ENCODE data around the gene NXPE2. TPM values are rescaled to one million over a fixed set of nuclear protein-coding genes. Genes with fewer than 3 reads are reported as not detected.

The NXPE2 gene
- total and polyA plus RNA-seq, 2 of the 8 experiments (the other 6 are each of a cell fraction or from before 2014, with no cell fraction given), result not detected

DNA sequence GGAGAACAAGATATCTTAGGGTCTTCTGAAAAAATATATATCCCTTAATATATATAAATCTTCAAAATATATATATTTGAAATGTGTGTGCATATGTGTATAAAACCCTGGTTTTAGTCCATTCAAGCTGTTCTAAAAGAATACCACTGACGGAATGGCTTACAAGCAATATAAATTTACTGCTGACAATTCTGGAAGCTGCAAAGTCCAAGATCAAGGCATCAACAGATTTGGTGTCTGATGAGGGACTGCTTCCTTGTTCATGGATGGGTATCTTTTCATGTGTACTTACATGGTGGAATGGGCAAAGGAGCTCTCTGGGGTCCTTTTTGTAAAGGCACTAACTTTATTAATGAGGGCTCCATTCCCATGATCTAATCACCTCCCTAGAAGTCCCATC is 6.8 kb downstream of the NXPE2 start:
- H3K9ac ChIP-seq (replicated peaks in 1 of 4; ENCODE audit: extremely low read depth in 1 of 4, low read depth in 3 of 4, low read length in 3 of 4), result no peak overlapping the region
- H3K23me2 ChIP-seq (ENCODE audit: low read depth, low read length), result no peaks in the 10 kb centered on the region
- no peak overlapping the region for H3K4ac ChIP-seq (replicated peaks; ENCODE audit: insufficient read length, low read depth, low read length)
- H2BK20ac ChIP-seq (ENCODE audit: low read length), result no peak overlapping the region
- peaks cover 26 to 27% of the 10 kb centered on the region in 2 experiments; a peak in 3 of 4 replicates for H3K9me3 ChIP-seq (ENCODE audit: insufficient read depth in 2 of 2, low read depth in 1 of 2, low read length in 1 of 2)
- no peak overlapping the region for H3K14ac ChIP-seq (ENCODE audit: insufficient read length)
- H4K91ac ChIP-seq (replicated peaks; ENCODE audit: insufficient read length, low read length), result no peak overlapping the region
- H3K18ac ChIP-seq (ENCODE audit: extremely low read depth, low read length), result no peak overlapping the region
- H3K79me2 ChIP-seq (ENCODE audit: control insufficient read depth in 1 of 2, insufficient read depth in 2 of 2, low read length in 2 of 2), result no peaks in the 10 kb centered on the region
- H2BK15ac ChIP-seq (ENCODE audit: low read length), result no peak overlapping the region
- H3K4me3 ChIP-seq (ENCODE audit: extremely low read depth in 1 of 4, insufficient read depth in 2 of 4, low read depth in 3 of 4, low read length in 4 of 4), result no peak overlapping the region
- H3K23ac ChIP-seq (ENCODE audit: insufficient read length), result no peak overlapping the region
- H4K5ac ChIP-seq (ENCODE audit: insufficient read length, low read depth, low read length), result no peak overlapping the region
- H2AFZ ChIP-seq (ENCODE audit: low read length), result no peak overlapping the region
- no peaks in the 10 kb centered on the region for H4K20me1 ChIP-seq (replicated peaks in 1 of 2; ENCODE audit: control insufficient read depth in 1 of 2, insufficient read depth in 2 of 2, low read length in 2 of 2)
- DNase-seq (ENCODE audit: low read depth in 1 of 2, low spot score in 2 of 2) (no peak), FAIRE-seq (no peak)
- no peak overlapping the region for H2AK5ac ChIP-seq (ENCODE audit: low read depth, low read length)
- no peak overlapping the region for H3K56ac ChIP-seq (replicated peaks; ENCODE audit: insufficient read length, low read depth, low read length)
- no peak overlapping the region for H2BK12ac ChIP-seq (ENCODE audit: low read depth, low read length)
- no peaks in the 10 kb centered on the region for H3K4me1 ChIP-seq (replicated peaks in 1 of 4; ENCODE audit: control insufficient read depth in 3 of 4, insufficient read depth in 4 of 4, low read length in 3 of 4)
- WGBS, 2 experiments (ENCODE audit: extremely low coverage in 1 of 2, insufficient coverage in 1 of 2, insufficient read length in 1 of 2, insufficient replicate concordance in 2 of 2, low coverage in 1 of 2, low lambda C conversion rate in 2 of 2, missing lambda C conversion rate in 1 of 2), result 86% methylated on average over 1 of the region's 1 CpG; no CpG with 5 or more reads in 1 of the 2 experiments
- H3K79me1 ChIP-seq (ENCODE audit: low read depth, low read length), result no peaks in the 10 kb centered on the region
- POLR2A ChIA-PET (ENCODE audit: partially characterized antibody), result no interaction called here
- H4K8ac ChIP-seq (ENCODE audit: extremely low read depth, insufficient read depth, low read length), result no peak overlapping the region
- no peak overlapping the region for H3K27ac ChIP-seq (ENCODE audit: low read depth, low read length)
- H3K36me3 ChIP-seq (ENCODE audit: control insufficient read depth in 2 of 4, insufficient read depth in 4 of 4, low read length in 3 of 4), result no peaks in the 10 kb centered on the region
- H3K27me3 ChIP-seq (replicated peaks in 1 of 4; ENCODE audit: control insufficient read depth in 3 of 4, extremely low read depth in 1 of 4, insufficient read depth in 3 of 4, low read length in 3 of 4), result no peaks in the 10 kb centered on the region
- no peak overlapping the region for H3K4me2 ChIP-seq (ENCODE audit: insufficient read depth in 1 of 2, low read depth in 2 of 2, low read length in 2 of 2)
- H2BK5ac ChIP-seq (ENCODE audit: low read depth, low read length), result no peak overlapping the region
- no peak overlapping the region for H2BK120ac ChIP-seq (replicated peaks; ENCODE audit: low read depth, low read length)
- CTCF ChIA-PET (ENCODE audit: partially characterized antibody), result no interaction called here
- TF ChIP-seq KDM4A (IDR thresholded peaks at IDR 0.05; ENCODE audit: low read depth, low read length, severe bottlenecking), result no peak
- no peak for TF ChIP-seq SRF (IDR thresholded peaks at IDR 0.05; ENCODE audit: low read depth, low read length)
- no peak for TF ChIP-seq RAD21 (IDR thresholded peaks at IDR 0.05 in 1 of 2, conservative IDR thresholded peaks at IDR 0.05 in 1 of 2; ENCODE audit: low read depth in 2 of 2, low read length in 2 of 2)
- TF ChIP-seq SIN3A (conservative IDR thresholded peaks at IDR 0.05 in 1 of 2, IDR thresholded peaks at IDR 0.05 in 1 of 2; ENCODE audit: low read depth in 1 of 2, low read length in 2 of 2), result no peak
- TF ChIP-seq PHF8 (conservative IDR thresholded peaks at IDR 0.05; ENCODE audit: low read depth, low read length), result no peak
- no peak for TF ChIP-seq ZNF274 (IDR thresholded peaks at IDR 0.05; ENCODE audit: borderline replicate concordance, extremely low read depth, low read length)
- TF ChIP-seq MAFK (IDR thresholded peaks at IDR 0.05; ENCODE audit: low read depth, low read length), result no peak
- TF ChIP-seq RNF2 (IDR thresholded peaks at IDR 0.05; ENCODE audit: borderline replicate concordance, low read depth, low read length, missing control alignments, poor library complexity, severe bottlenecking), result no peak
- TF ChIP-seq, protein P1, sequence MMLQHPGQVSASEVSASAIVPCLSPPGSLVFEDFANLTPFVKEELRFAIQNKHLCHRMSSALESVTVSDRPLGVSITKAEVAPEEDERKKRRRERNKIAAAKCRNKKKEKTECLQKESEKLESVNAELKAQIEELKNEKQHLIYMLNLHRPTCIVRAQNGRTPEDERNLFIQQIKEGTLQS (IDR thresholded peaks at IDR 0.05; ENCODE audit: insufficient read depth, low read depth, low read length), result no peak
- no peak for TF ChIP-seq SP2 (IDR thresholded peaks at IDR 0.05; ENCODE audit: low read length)
- TF ChIP-seq SP4 (IDR thresholded peaks at IDR 0.05; ENCODE audit: low read length), result no peak
- no peak for TF ChIP-seq CEBPB (IDR thresholded peaks at IDR 0.05; ENCODE audit: low read depth, low read length)
- TF ChIP-seq ASH2L (IDR thresholded peaks at IDR 0.05; ENCODE audit: low read length), result no peak
